Epithelial cell of esophagus (primary cell): ENCODE data around the gene LDLRAD1.
"Not testable (repeated sequence)": the region's sequence is repeated elsewhere in the genome, so short reads cannot be mapped to it uniquely, and the experiment has no call there.

Experiments
- DNase-seq: peaks from one replicate; pipeline ENCODE4 v3.0.0; 2010; ENCODE audit warnings: low read depth
- H3K4me3 ChIP-seq: 2 replicates; pipeline ENCODE4 v1.5.1; 2011; ENCODE audit warnings: mild to moderate bottlenecking, low read length, control low read depth
- TF ChIP-seq, protein P1 (sequence below): IDR thresholded peaks from 2 replicates; pipeline ENCODE4 v1.5.1; 2011; ENCODE audit warnings: low read depth, mild to moderate bottlenecking, low read length, control low read depth, inconsistent platforms; ENCODE audit not compliant: insufficient read depth; ENCODE audit errors: missing control alignments

The LDLRAD1 gene

DNA sequence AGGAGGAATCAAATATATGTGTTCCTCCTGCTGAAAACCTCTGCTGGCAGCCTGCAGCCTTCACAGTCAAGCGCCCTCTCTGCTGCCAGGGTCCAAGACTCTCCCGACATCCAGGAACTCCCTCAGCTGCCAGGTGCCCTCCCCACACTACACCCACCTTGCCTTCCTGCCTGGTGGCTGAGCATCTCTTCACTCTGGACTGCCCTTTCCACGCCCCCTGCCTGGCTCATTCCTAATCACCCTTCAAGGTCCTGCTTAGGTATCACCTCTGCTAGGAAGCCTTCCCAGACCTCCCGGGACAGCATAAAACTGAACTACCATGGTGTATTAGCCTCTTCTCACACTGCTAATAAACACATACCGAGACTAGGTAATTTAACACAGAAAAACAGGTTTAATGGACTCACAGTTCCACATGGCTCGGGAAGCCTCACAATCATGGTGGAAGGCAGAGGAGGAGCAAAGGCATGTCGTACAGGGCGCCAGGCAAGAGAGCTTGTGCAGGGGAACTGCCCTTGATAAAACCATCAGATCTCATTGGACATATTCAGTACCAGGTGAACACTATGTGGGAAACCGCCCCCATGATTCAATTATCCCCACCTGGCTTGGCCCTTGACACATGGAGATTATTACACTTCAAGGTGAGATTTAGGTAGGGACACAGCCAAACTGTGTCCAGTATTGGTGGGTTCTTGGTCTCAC lies 15.3 kb downstream of the LDLRAD1 start:
- no peak for DNase-seq
- no peak overlapping the region for H3K4me3 ChIP-seq
- TF ChIP-seq, protein P1, sequence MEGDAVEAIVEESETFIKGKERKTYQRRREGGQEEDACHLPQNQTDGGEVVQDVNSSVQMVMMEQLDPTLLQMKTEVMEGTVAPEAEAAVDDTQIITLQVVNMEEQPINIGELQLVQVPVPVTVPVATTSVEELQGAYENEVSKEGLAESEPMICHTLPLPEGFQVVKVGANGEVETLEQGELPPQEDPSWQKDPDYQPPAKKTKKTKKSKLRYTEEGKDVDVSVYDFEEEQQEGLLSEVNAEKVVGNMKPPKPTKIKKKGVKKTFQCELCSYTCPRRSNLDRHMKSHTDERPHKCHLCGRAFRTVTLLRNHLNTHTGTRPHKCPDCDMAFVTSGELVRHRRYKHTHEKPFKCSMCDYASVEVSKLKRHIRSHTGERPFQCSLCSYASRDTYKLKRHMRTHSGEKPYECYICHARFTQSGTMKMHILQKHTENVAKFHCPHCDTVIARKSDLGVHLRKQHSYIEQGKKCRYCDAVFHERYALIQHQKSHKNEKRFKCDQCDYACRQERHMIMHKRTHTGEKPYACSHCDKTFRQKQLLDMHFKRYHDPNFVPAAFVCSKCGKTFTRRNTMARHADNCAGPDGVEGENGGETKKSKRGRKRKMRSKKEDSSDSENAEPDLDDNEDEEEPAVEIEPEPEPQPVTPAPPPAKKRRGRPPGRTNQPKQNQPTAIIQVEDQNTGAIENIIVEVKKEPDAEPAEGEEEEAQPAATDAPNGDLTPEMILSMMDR: no peak

DNA sequence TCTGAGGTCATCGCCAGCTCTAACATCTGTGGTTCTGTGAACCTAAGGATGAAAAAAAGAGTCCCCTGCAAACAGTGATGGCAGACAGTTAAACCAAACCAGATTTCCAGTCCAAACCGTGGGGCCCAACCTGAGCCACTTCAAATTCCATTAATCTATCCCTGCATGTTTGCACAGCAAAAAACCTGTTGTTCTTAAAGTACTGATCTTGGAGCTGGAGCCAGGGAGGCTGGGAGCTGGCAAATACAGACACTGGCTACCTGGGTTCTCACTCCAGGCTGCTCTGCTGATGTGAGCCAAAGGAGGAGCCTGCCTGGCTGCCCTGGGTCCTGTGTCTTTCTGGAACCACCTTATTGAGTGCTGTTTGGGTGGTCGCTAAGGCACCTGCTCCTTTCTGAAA lies 16.4 kb downstream of the LDLRAD1 start:
- no peak overlapping the region for H3K4me3 ChIP-seq
- TF ChIP-seq, protein P1: no peak
- no peak for DNase-seq

DNA sequence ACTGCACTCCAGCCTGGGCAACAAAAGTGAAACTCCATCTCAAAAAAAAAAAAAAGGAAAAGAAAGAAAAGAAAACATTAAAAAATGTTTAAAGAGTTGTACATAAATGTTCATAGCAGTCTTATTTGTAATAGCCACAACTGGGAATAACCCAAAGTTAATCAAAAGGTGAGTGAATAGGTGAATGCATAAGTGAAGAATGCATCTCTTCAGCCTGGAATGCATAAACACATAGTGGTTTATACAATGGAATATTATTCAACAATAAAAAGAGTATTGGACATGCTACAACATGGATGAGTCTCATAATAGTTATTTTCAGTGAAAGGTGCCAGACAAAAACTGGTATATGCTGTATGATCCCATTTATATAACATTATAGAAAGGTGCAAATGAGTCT lies 18.1 kb downstream of the LDLRAD1 start:
- DNase-seq: peak; percentile 24
- H3K4me3 ChIP-seq: no peak overlapping the region
- TF ChIP-seq, protein P1: no peak

DNA sequence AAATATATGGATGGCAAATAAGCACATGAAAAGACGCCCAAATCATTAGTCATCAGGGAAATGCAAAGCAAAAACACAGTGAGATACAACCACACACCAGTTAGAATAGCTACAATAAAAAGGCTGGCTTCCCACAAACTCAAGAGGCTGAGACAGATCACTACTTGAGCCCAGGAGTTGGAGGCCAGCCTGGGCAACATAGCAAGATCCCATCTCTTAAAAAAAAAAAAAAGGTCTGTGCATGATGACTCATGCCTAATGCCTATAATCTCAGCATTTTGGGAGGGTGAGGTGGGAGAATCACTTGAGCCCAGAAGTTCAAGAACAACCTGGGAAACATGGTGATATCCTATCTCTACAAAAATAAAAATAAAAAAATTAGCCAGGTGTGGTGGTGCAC lies 19.8 kb downstream of the LDLRAD1 start:
- no peak overlapping the region for H3K4me3 ChIP-seq
- DNase-seq: no peak
- TF ChIP-seq, protein P1: no peak

DNA sequence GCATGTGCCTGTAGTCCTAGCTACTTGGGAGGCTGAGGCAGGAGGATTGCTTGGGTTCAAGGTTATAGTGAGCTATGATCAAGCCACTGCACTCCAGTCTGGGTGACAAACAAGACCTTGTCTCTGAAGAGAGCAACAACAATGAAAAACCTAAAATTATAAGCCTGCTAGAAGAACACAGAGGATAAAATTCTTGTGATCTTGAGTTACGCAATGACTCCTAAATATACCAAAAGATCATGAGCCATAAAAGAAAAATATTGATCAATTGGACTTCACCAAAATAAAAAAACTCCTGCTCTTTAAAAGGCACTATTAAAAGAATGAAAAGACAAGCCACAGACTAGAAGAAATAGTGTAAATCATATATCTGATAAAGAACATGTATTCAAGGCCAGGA lies 22.3 kb downstream of the LDLRAD1 start:
- DNase-seq: no peak
- TF ChIP-seq, protein P1: no peak
- H3K4me3 ChIP-seq: no peak overlapping the region

DNA sequence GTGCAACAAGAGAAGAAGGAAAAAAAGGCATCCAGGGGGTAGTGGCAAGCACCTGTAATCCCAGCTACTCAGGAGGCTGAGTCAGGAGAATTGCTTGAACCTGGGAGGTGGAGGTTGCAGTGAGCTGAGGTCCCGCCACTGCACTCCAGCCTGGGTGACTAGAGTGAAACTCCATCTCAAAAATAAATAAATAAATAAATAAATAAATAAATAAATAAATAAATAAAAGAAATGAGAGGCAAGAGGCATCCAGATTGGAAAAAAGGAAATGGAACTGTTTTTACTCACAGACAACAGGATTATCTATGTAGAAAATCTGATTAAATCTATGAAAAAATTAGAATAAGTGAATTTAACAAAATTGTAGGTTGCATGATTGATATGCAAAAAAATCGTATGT lies 23.5 kb downstream of the LDLRAD1 start:
- DNase-seq, H3K4me3 ChIP-seq: not testable (repeated sequence)

DNA sequence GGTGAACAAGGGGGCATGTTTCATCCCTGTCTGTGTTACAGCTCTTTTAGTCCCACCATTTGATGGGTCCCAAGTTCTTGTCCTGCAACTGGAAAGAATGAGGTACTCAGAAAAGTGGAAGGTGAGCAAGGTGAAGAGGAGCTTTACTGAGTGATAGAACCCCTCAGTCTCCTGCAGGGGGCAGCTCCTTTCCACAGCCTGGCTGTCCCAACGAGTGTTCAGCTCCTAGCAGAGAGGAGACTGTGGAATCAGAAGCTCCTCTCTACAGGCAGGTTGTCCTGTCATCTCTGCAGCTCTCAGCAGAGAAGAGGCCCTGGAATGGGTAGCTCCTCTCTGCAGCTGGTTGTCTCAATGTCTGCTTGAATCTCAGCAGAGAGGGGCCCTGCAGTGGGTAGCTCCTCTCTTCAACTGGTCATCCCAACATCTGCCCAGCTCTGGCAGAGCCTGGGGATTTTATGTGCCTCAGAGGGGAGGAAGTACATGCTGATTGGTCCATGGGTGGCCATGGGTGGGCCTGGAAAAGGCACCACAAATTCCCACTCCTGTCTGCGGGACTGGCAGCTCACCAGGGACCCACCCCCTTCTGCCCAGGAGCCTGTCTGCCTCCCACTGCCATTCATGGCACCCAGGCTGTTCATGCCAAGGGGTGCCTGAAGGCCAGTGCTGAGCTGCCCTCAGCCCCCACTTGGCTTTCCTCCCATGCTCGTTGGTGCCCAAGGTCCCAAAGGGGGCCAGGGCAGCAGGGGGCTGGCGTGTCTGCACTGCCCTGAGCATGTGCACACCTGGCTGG lies 25.7 kb downstream of the LDLRAD1 start:
- no peak for DNase-seq
- TF ChIP-seq, protein P1: peak; percentile 12
- no peak overlapping the region for H3K4me3 ChIP-seq
